ENCODE data around the gene SVIL. TPM values are rescaled to one million over a fixed set of nuclear protein-coding genes. Genes with fewer than 3 reads are reported as not detected.

SVIL gene
- total RNA-seq, 1 donor from 2014 or later = 94.7 TPM

GRCh38 chr10:29646238-29646902 is 11.6 kb upstream of the SVIL start:
- Histone ChIP-seq H3K27me3 (no peaks in the 10 kb centered on the region), H3K36me3 (no peaks in the 10 kb centered on the region), H3K4me3 (peak overlapping the region in 1 of 2 donors; percentile 33), H3K27ac (peak overlapping the region; percentile 73 to 76), H3K9me3 (no peaks in the 10 kb centered on the region), H3K4me1 (peaks cover 21 to 60% of the 10 kb centered on the region in 2 donors)
- no peak for DNase-seq (ENCODE audit: low spot score in 2 of 2)
- TF ChIP-seq CTCF (IDR thresholded peaks at IDR 0.05) = no peak
- intact Hi-C loops (cut with DNase I) = loop anchor here (5.0 kb wide), 1 partner anchor 44 kb away; no protein-coding TSS in a partner anchor

- H3K9me3 ChIP-seq = no peaks in the 10 kb centered on the region
- H3K4me3 ChIP-seq = no peak overlapping the region
- H3K27ac ChIP-seq = peak overlapping the region; percentile 73 to 76
- H3K36me3 ChIP-seq = no peaks in the 10 kb centered on the region
- peaks cover 20 to 55% of the 10 kb centered on the region in 2 donors for H3K4me1 ChIP-seq
- DNase-seq (ENCODE audit: low spot score in 2 of 2) = peak in 1 of 2 donors; percentile 75
- no peak for TF ChIP-seq CTCF (IDR thresholded peaks at IDR 0.05)
- H3K27me3 ChIP-seq = no peaks in the 10 kb centered on the region
- intact Hi-C loops (cut with DNase I) = loop anchor here (2.0 kb wide), 1 partner anchor 15 kb away; no protein-coding TSS in a partner anchor
These were observed 9.2 kb upstream of the SVIL start for GRCh38 chr10:29643771-29644501.

GRCh38 chr10:29642990-29643389 is 8.2 kb upstream of the SVIL start:
- intact Hi-C loops (cut with DNase I) = loop anchor here (2.0 kb wide), 1 partner anchor 16 kb away; no protein-coding TSS in a partner anchor
- DNase-seq (ENCODE audit: low spot score in 2 of 2) = no peak

GRCh38 chr10:29637537-29637936 is 2.8 kb upstream of the SVIL start:
- H3K9me3 ChIP-seq = no peaks in the 10 kb centered on the region
- no peak for TF ChIP-seq CTCF (IDR thresholded peaks at IDR 0.05)
- DNase-seq (ENCODE audit: low spot score in 2 of 2) = no peak

More at GRCh38 chr10:29642990-29643389, 8.2 kb upstream of the SVIL start:
- Histone ChIP-seq H3K27me3 (no peaks in the 10 kb centered on the region), H3K4me3 (no peak overlapping the region), H3K9me3 (no peaks in the 10 kb centered on the region), H3K27ac (peak overlapping the region; percentile 73 to 76), H3K4me1 (peaks cover 11 to 51% of the 10 kb centered on the region in 2 donors), H3K36me3 (peaks cover 0 to 1% of the 10 kb centered on the region in 2 donors)
- TF ChIP-seq CTCF (IDR thresholded peaks at IDR 0.05) = no peak

GRCh38 chr10:29636178-29636577 is 1.4 kb upstream of the SVIL start:
- no peak for DNase-seq (ENCODE audit: low spot score in 2 of 2)
- TF ChIP-seq CTCF (IDR thresholded peaks at IDR 0.05) = no peak
- peaks cover 4 to 33% of the 10 kb centered on the region in 2 donors for H3K4me1 ChIP-seq
- H3K4me3 ChIP-seq = no peak overlapping the region
- H3K9me3 ChIP-seq = no peaks in the 10 kb centered on the region
- H3K36me3 ChIP-seq = peaks cover 0 to 14% of the 10 kb centered on the region in 2 donors
- peak overlapping the region; percentile 86 to 91 for H3K27ac ChIP-seq
- intact Hi-C loops (cut with DNase I) = no loop called here
- no peaks in the 10 kb centered on the region for H3K27me3 ChIP-seq

More at GRCh38 chr10:29637537-29637936, 2.8 kb upstream of the SVIL start:
- Histone ChIP-seq H3K4me3 (no peak overlapping the region), H3K36me3 (peaks cover 0 to 14% of the 10 kb centered on the region in 2 donors), H3K27me3 (no peaks in the 10 kb centered on the region), H3K4me1 (peaks cover 10 to 28% of the 10 kb centered on the region in 2 donors), H3K27ac (peak overlapping the region; percentile 86 to 91)
- intact Hi-C loops (cut with DNase I) = no loop called here
